Keratinocyte (primary cell): Measurements from ENCODE around the gene FAM221A. TPM values are rescaled to one million over a fixed set of nuclear protein-coding genes. Genes with fewer than 3 reads are reported as not detected.

Experiments used
- DNase-seq: peaks from one replicate; pipeline ENCODE4 v3.0.0-alpha.2; 2011; ENCODE audit warnings: low read depth, missing footprints, low spot score
- FAIRE-seq: peaks from 2 replicates; lab custom pipeline; 2011; peaks lifted over from hg19 to GRCh38; lab: Jason Lieb, UNC
- H2AFZ ChIP-seq: 2 replicates; pipeline ENCODE4 v1.6.0; 2012; ENCODE audit warnings: low read length, control low read depth, inconsistent platforms; ENCODE audit not compliant: control insufficient read depth
- H3K27ac ChIP-seq: 2 replicates; pipeline ENCODE4 v1.5.1; 2011; ENCODE audit warnings: low read length; ENCODE audit not compliant: control insufficient read depth, insufficient read depth
- H3K27me3 ChIP-seq: 3 replicates; pipeline ENCODE4 v1.6.0; 2011; ENCODE audit warnings: low read length; ENCODE audit not compliant: control insufficient read depth, insufficient read depth; ENCODE audit errors: extremely low read depth
- H3K36me3 ChIP-seq, 2 experiments: 2 replicates in 1 of 2; 3 replicates in 1 of 2; pipeline ENCODE4 v1.5.1; 2011; ENCODE audit warnings: low read length in 2 of 2, mild to moderate bottlenecking in 1 of 2; ENCODE audit not compliant: control insufficient read depth in 2 of 2, insufficient read depth in 2 of 2; ENCODE audit errors: extremely low read depth in 1 of 2
- H3K4me1 ChIP-seq: 3 replicates; pipeline ENCODE4 v1.5.1; 2011; ENCODE audit warnings: low read length; ENCODE audit not compliant: control insufficient read depth, insufficient read depth; ENCODE audit errors: extremely low read depth
- H3K4me2 ChIP-seq: 3 replicates; pipeline ENCODE4 v1.6.0; 2011; ENCODE audit warnings: low read depth, low read length; ENCODE audit not compliant: control insufficient read depth, insufficient read depth; ENCODE audit errors: extremely low read depth
- H3K4me3 ChIP-seq, 3 experiments: fragments of 200-600 bp in 1 of 3; sonication (generic) in 1 of 3; 2 replicates in 2 of 3; 3 replicates in 1 of 3; pipeline ENCODE4 v1.5.1; 2011 to 2016; ENCODE audit warnings: low read length in 3 of 3, mild to moderate bottlenecking in 3 of 3, control low read depth in 2 of 3, inconsistent platforms in 1 of 3, low read depth in 1 of 3, mixed read lengths in 1 of 3, mixed run types in 1 of 3, moderate library complexity in 1 of 3; ENCODE audit not compliant: control insufficient read depth in 2 of 3, insufficient read depth in 2 of 3; ENCODE audit errors: extremely low read depth in 1 of 3
- H3K79me2 ChIP-seq: 2 replicates; pipeline ENCODE4 v1.6.0; 2012; ENCODE audit warnings: low read length; ENCODE audit not compliant: control insufficient read depth, insufficient read depth
- H3K9ac ChIP-seq: 3 replicates; pipeline ENCODE4 v1.6.0; 2011; ENCODE audit warnings: low read length; ENCODE audit not compliant: control insufficient read depth, insufficient read depth; ENCODE audit errors: extremely low read depth
- H3K9me1 ChIP-seq: 3 replicates; pipeline ENCODE4 v1.6.0; 2011; ENCODE audit warnings: low read length; ENCODE audit not compliant: control insufficient read depth, insufficient read depth; ENCODE audit errors: extremely low read depth
- H3K9me3 ChIP-seq: 2 replicates; pipeline ENCODE4 v1.5.1; 2012; ENCODE audit warnings: low read depth, low read length; ENCODE audit not compliant: control insufficient read depth
- H4K20me1 ChIP-seq: 3 replicates; pipeline ENCODE4 v1.6.0; 2011; ENCODE audit warnings: low read length; ENCODE audit not compliant: control insufficient read depth, insufficient read depth; ENCODE audit errors: extremely low read depth
- CTCF ChIP-seq, 3 experiments: IDR thresholded peaks in 1 of 3; conservative IDR thresholded peaks in 1 of 3; optimal IDR thresholded peaks in 1 of 3; 2 replicates in 2 of 3; 3 replicates in 1 of 3; pipeline versions ENCODE3 to v1.5.1; 2011; ENCODE audit warnings: low read length in 3 of 3, mild to moderate bottlenecking in 3 of 3, moderate library complexity in 2 of 3, control low read depth in 1 of 3, inconsistent platforms in 1 of 3; ENCODE audit not compliant: insufficient read depth in 2 of 3; ENCODE audit errors: extremely low read depth in 1 of 3
- EZH2 ChIP-seq: IDR thresholded peaks from one replicate; pipeline ENCODE4 v1.6.1; 2012; ENCODE audit warnings: inconsistent platforms, mild to moderate bottlenecking, low read length, moderate library complexity
- dilution Hi-C: fragments of 300-500 bp; cut with MboI; formaldehyde crosslinking; loops from one replicate; pipeline ENCODE4 v1.7.0; 2020; ENCODE audit warnings: low sequenced_read_pairs; ENCODE audit not compliant: extremely low pct_ligation_motif_present
- polyA plus RNA-seq, 5 experiments: library from polyadenylated mRNA; depleted of rRNA in 3 of 5; stranded (reverse) in 3 of 5; stranded (forward) in 1 of 5; unstranded in 1 of 5; fragments of >200 nt; gene quantifications; 1 replicate in 1 of 5; 2 replicates in 3 of 5; 3 replicates in 1 of 5; pipeline versions ENCODE4 v1.2.1 to v1.2.3, GENCODE V29; 2011 to 2012; ENCODE audit warnings: missing spikeins in 2 of 5, low read depth in 1 of 5, low replicate concordance in 1 of 5

The FAM221A gene
- polyA plus RNA-seq, 1 donor (not counting 4 experiments of a cell fraction or from before 2014, with no cell fraction given) = 0.93 TPM

- Histone ChIP-seq H3K4me2 (no peak overlapping the region), H3K9me3 (no peaks in the 10 kb centered on the region), H4K20me1 (no peaks in the 10 kb centered on the region), H3K27me3 (no peaks in the 10 kb centered on the region), H3K4me1 (no peaks in the 10 kb centered on the region), H3K9ac (no peak overlapping the region), H3K36me3 (no peaks in the 10 kb centered on the region), H3K4me3 (no peak overlapping the region), H3K79me2 (no peaks in the 10 kb centered on the region), H2AFZ (no peak overlapping the region), H3K27ac (no peak overlapping the region), H3K9me1 (no peaks in the 10 kb centered on the region)
- dilution Hi-C loops = no loop called here
- TF ChIP-seq CTCF (optimal IDR thresholded peaks at IDR 0.05 in 1 of 3, IDR thresholded peaks at IDR 0.05 in 1 of 3, conservative IDR thresholded peaks at IDR 0.05 in 1 of 3; ENCODE audit: extremely low read depth in 1 of 3, insufficient read depth in 2 of 3, low read length in 3 of 3) (no peak), EZH2 (no peak)
- no peak for DNase-seq
- FAIRE-seq = no peak
These were observed 18.8 kb downstream of the FAM221A start for GRCh38 chr7:23698822-23699221.

GRCh38 chr7:23700046-23700445, 20.0 kb downstream of the FAM221A start:
- Histone ChIP-seq H2AFZ (no peak overlapping the region), H3K79me2 (no peaks in the 10 kb centered on the region), H3K4me1 (no peaks in the 10 kb centered on the region), H3K27ac (no peak overlapping the region), H3K27me3 (no peaks in the 10 kb centered on the region), H4K20me1 (no peaks in the 10 kb centered on the region), H3K9ac (no peak overlapping the region), H3K36me3 (no peaks in the 10 kb centered on the region), H3K4me2 (no peak overlapping the region), H3K9me3 (no peaks in the 10 kb centered on the region), H3K4me3 (no peak overlapping the region), H3K9me1 (no peaks in the 10 kb centered on the region)
- dilution Hi-C loops = no loop called here
- FAIRE-seq (peak; percentile 34), DNase-seq (no peak)
- TF ChIP-seq CTCF (optimal IDR thresholded peaks at IDR 0.05 in 1 of 3, IDR thresholded peaks at IDR 0.05 in 1 of 3, conservative IDR thresholded peaks at IDR 0.05 in 1 of 3; ENCODE audit: extremely low read depth in 1 of 3, insufficient read depth in 2 of 3, low read length in 3 of 3) = no peak
- no peak for TF ChIP-seq EZH2
